NOMO-1 treated with dmso at 0.1 percent for 144 hours (cell line): ENCODE measurements around the gene MTF2.
"Not testable (repeated sequence)": the region's sequence is repeated elsewhere in the genome, so short reads cannot be mapped to it uniquely, and the experiment has no call there.

Experiments
- DNase-seq: peaks from one replicate; lab custom pipeline; 2025; ENCODE audit not compliant: unreplicated experiment; lab: John Stamatoyannopoulos, UW

Gene MTF2

GRCh38 chr1:93137604-93138292 is 58.7 kb downstream of the MTF2 start:
- DNase-seq: no peak

GRCh38 chr1:93140106-93140505 is 61.0 kb downstream of the MTF2 start:
- no peak for DNase-seq

DNA sequence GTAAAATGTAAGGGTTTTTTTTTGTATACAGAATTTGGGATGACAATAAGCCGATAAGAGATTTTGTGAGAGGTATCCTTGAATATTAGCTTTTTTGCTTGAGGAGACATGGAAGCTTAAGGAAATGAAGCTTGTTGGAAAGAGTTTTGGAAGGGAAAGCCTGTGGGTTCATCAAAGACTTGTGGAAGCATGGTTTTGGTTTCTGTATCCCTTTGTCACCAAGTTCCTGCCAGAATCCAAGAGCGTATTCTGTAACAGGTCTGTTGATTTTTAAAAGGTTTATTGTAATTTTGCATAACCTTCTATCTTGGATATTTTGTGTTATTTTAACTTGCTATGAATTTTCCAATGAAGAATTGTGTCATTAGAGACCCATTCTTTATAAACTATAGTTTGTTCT is 63.1 kb downstream of the MTF2 start:
- no peak for DNase-seq

DNA sequence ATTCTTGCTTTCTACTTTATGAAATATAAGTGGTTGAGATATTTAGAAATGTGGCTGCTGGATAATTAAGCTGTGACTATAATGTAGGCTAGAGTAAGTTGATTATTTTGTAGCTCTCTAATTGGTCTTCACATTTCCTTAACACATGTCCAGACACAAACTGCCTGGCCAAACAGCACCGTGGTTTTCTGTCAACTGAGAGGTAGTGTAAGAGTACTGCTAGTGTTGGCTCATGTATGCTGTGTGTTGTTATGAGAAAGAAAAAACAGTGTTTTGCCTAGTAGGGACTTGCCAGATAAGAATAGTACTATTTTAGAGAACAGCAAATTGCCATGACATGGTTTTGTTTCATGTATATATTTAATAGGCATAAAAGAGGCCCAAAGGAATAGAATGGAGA is 64.1 kb downstream of the MTF2 start:
- no peak for DNase-seq

DNA sequence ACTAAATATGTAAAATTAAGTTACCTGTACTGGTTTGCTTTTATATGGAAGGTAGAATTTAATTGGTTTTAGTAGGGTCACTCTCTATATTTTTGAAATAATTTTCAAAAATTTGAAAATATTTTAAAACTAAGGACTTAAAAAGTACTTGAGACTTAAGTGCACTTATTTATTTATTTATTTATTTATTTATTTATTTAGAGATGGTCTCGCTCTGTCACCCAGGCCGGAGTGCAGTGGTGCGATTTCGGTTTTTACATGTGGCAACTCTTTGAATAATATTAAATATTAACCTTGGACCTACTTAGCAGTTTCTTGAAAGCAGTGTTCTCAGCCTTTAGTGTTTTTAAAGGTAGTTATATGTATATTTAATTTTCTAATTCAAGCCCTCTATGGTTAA is 64.7 kb downstream of the MTF2 start:
- no peak for DNase-seq

- no peak for DNase-seq
Observed at GRCh38 chr1:93148001-93148400, 68.9 kb downstream of the MTF2 start.

DNA sequence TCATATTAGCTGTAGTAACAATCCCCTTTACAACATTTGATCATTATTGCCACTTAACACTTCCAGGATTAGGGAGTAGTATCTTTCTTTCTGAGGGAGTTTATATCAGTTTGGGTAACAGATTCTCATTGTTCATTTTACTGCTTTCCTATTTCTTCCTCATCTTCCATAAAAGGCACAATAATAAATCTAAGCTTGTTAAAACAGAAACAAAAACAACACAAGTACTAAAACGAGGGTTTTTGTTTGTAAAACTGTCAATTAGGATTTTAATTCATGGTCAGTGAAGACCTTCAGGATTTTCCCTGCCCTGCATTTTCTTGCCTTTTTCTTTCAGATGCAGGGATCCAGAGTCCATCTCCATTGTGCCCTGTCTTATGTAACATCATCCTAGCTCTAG is 71.6 kb downstream of the MTF2 start:
- no peak for DNase-seq

DNA sequence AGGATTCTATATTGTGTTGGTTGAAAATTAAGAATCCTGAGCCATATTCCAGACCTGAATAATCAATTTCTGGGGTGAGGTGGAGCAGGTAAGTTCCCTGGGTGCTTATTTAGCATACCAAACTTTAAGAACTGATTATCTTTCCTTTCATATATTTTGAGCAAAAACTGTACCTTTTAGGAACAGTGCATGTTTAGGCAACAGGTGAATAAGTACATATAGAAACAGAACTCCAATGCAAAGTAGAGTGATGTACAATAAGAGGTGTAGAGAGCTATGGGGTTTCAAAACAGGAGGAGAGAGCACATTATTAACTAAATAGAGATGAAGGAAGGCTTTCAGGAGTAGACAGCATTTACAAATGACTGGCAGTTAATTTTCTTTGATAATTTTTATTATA is 72.4 kb downstream of the MTF2 start:
- no peak for DNase-seq

GRCh38 chr1:93152835-93153234 is 73.8 kb downstream of the MTF2 start:
- no peak for DNase-seq

DNA sequence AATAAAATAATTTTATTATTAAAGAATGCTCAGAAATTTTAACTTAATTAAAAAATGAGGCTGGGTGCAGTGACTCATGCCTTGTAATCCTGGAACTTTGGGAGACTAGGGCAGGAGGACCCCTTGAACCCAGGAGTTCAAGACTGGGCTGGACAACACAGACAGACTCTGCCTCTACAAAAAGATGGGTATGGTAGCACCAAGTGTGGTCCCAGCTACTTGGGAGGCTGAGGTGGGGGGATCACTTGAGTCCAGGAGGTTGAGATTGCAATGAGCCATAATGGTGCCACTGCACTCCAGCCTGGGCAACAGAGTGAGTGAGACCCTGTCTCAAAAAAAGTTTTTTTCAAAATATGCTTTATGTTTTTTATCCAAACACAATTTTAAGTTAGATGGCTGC is 75.8 kb downstream of the MTF2 start:
- DNase-seq: no peak

DNA sequence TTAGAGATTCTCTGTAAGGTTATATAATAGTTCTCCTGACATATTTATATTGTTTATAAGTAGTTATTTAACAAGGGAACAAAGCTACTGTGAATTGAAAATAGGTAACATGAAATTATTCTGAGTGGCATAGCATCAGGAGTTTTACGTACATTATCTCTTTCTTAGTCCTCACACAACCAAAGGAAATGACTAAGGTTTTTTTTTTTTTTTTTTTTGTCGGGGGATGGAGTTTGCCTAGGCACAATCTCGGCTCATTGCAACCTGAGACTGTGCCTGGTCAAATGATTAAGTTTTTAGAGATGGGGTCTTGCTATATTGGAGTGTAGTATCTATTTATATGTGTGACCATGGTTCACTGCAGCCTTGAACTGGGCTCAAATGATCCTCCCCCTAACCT is 76.3 kb downstream of the MTF2 start:
- no peak for DNase-seq

GRCh38 chr1:93159337-93159736 is 80.3 kb downstream of the MTF2 start:
- DNase-seq: no peak

DNA sequence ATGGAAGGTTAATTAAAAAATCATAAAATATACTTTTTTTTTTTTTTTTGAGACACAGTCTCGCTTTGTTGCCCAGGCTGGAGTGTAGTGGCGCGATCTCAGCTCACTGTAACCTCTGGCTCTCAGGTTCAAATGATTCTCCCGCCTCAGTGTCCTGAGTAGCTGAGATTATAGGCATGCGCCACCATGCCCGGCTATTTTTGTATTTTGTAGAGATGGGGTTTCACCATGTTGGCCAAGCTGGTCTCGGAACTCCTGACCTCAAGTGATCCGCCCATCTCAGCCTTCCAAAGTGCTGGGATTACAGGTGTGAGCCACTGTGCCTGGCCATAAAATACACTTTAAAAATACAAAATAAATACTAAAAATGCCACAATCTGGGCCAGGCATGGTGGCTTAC is 84.2 kb downstream of the MTF2 start:
- not testable (repeated sequence) for DNase-seq

GRCh38 chr1:93164816-93165215 is 85.7 kb downstream of the MTF2 start:
- DNase-seq: no peak

DNA sequence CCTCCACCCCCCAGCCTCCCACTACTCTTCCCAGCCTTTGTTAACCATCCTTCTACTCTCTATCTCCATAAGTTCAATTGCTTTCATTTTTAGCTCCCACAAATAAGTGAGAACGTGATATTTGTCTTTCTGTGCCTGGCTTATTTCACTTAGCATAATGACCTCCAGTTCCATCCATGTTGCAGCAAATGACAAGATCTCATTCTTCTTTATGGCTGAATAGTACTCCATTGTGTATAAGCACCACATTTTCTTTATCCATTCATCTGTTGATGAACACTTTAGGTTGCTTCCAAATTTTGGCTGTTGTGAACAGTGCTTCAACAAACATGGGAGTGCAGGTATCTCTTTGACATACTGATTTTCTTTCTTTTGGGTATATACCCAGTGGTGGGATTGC is 86.8 kb downstream of the MTF2 start:
- not testable (repeated sequence) for DNase-seq

DNA sequence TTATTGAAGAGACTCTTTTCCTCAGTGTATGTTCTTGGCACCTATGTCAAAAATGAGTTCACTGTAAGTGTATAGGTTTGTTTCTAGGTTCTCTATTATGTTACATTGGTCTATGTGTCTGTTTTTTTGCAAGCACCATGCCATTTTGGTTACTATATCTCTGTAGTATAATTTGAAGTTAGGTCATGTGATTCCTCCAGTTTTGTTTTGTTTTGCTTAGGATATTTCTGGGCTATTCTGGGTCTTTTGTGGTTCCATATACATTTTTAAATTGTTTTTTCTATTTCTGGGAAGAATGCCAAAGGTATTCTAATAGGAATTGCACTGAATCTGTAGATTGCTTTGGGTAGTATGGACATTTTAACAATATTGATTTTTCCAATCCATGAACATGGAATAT is 87.9 kb downstream of the MTF2 start:
- DNase-seq: no peak

GRCh38 chr1:93170141-93170678 is 91.1 kb downstream of the MTF2 start:
- not testable (repeated sequence) for DNase-seq

DNA sequence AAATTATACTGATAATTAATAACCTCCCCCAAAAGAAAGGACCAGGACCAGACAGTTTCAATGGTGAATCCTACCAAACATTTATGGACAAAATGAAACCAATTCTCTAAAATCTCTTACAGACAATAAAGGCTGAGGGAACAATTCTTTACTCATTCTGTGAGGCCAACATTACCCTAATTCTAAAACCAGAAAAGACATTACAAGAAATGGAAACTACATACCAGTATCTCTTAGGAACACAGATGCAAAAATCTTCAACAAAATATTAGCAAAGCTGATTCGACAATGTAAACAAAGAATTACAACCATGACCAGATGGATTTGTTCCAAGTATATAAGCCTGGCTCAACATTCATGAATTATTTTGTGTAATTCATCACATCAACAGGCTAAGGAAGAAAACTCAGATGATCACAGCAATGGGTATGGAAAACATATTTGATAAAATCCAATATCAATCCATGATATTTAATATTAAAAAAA is 92.5 kb downstream of the MTF2 start:
- DNase-seq: no peak

GRCh38 chr1:93172778-93173177 is 93.7 kb downstream of the MTF2 start:
- DNase-seq: no peak

DNA sequence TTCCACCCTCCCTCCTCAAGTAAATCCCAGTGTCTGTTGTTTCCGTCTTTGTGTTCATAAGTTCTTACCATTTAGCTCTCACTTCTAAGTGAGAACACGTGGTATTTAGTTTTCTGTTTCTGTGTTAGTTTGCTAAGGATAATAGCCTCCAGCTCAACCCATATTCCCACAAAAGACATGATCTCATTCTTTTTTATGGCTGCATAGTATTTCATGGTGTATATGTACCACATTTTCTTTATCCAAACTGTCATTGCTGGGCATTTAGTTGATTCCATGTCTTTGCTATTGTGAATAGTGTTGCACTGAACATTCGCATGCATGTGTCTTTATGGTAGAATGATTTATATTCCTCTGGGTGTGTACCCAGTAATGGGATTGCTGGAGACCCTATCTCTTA is 95.6 kb downstream of the MTF2 start:
- not testable (repeated sequence) for DNase-seq

- peak; percentile 3 for DNase-seq
Observed at GRCh38 chr1:93177991-93178390, 98.9 kb downstream of the MTF2 start.

GRCh38 chr1:93178418-93178817 is 99.3 kb downstream of the MTF2 start:
- DNase-seq: no peak
